B cell (primary cell): ENCODE data around the gene APRT. TPM values are rescaled to one million over a fixed set of nuclear protein-coding genes. Genes with fewer than 3 reads are reported as not detected.
"Not testable (repeated sequence)": the region's sequence is repeated elsewhere in the genome, so short reads cannot be mapped to it uniquely, and the experiment has no call there.

Source experiments
- ATAC-seq: fragments of 200-7000 bp; cut with Tn5 transposase; one replicate; pipeline ENCODE4 v1.10.0; 2021; ENCODE audit warnings: low read depth, mild to moderate bottlenecking, moderate number of reproducible peaks, moderate library complexity
- CTCF ChIA-PET: fragments of 350-600 bp; sonication (Branson Sonifier 250); formaldehyde crosslinking; loops from one replicate; lab custom pipeline; 2021; ENCODE audit warnings: antibody characterized with exemption, inconsistent platforms; lab: Charles Lee
- POLR2A ChIA-PET: fragments of 350-600 bp; sonication (Branson Sonifier 250); formaldehyde crosslinking; loops from one replicate; lab custom pipeline; 2021; ENCODE audit warnings: antibody characterized with exemption; lab: Charles Lee
- DNase-seq: peaks from one replicate; pipeline ENCODE4 v3.0.0; 2013
- H2AFZ ChIP-seq: 2 replicates; pipeline ENCODE4 v1.6.1; 2012; ENCODE audit warnings: mild to moderate bottlenecking, low read depth, low read length; ENCODE audit not compliant: insufficient read depth, poor library complexity, severe bottlenecking
- H3K27ac ChIP-seq, 2 donors: 1 replicate in 1 of 2; 2 replicates in 1 of 2; pipeline ENCODE4 v1.5.1; 2012 to 2013; ENCODE audit warnings: low read length in 2 of 2, mild to moderate bottlenecking in 2 of 2, moderate library complexity in 1 of 2
- H3K27me3 ChIP-seq, 4 experiments: fragments of 200-600 bp in 1 of 4; sonication (generic) in 1 of 4; replicated peaks in 1 of 4; 1 replicate in 2 of 4; 2 replicates in 2 of 4; pipeline versions ENCODE4 v1.6.1 to v1.7.0; 2013 to 2016; ENCODE audit warnings: low read length in 3 of 4, mild to moderate bottlenecking in 2 of 4, mixed read lengths in 1 of 4, moderate library complexity in 1 of 4; ENCODE audit not compliant: insufficient read depth in 4 of 4, control insufficient read depth in 3 of 4; ENCODE audit errors: control extremely low read depth in 1 of 4
- H3K36me3 ChIP-seq, 2 experiments: replicated peaks in 1 of 2; 1 replicate in 1 of 2; 2 replicates in 1 of 2; pipeline versions ENCODE4 v1.6.1 to v1.7.1; 2013; ENCODE audit warnings: low read length in 1 of 2; ENCODE audit not compliant: insufficient read depth in 2 of 2, control insufficient read depth in 1 of 2; ENCODE audit errors: control extremely low read depth in 1 of 2, extremely low read depth in 1 of 2
- H3K4me1 ChIP-seq, 2 donors: fragments of 200-600 bp in 1 of 2; sonication (generic) in 1 of 2; 1 replicate in 1 of 2; 2 replicates in 1 of 2; pipeline versions ENCODE4 v1.5.1 to v1.6.1; 2013 to 2017; ENCODE audit warnings: low read length in 2 of 2; ENCODE audit not compliant: control insufficient read depth in 2 of 2, insufficient read depth in 2 of 2
- H3K4me2 ChIP-seq: replicated peaks from 2 replicates; pipeline ENCODE3; 2012; ENCODE audit warnings: mild to moderate bottlenecking, low read depth, low read length; ENCODE audit not compliant: poor library complexity, severe bottlenecking
- H3K4me3 ChIP-seq, 5 experiments: fragments of 200-600 bp in 1 of 5; sonication (generic) in 1 of 5; 1 replicate in 3 of 5; 2 replicates in 2 of 5; pipeline versions ENCODE4 v1.5.1 to v1.7.0; 2011 to 2016; ENCODE audit warnings: low read length in 4 of 5, mild to moderate bottlenecking in 4 of 5, low read depth in 2 of 5, control low read depth in 1 of 5, moderate library complexity in 1 of 5; ENCODE audit not compliant: insufficient read depth in 1 of 5; ENCODE audit errors: control extremely low read depth in 1 of 5, extremely low read depth in 1 of 5
- H3K79me2 ChIP-seq: fragments of 200-600 bp; sonication (generic); one replicate; pipeline ENCODE4 v1.6.0; 2016; ENCODE audit warnings: low read length; ENCODE audit not compliant: control insufficient read depth, insufficient read depth
- H3K9ac ChIP-seq: fragments of 200-600 bp; sonication (generic); 2 replicates; pipeline ENCODE4 v1.6.1; 2017; ENCODE audit warnings: mild to moderate bottlenecking, low read length, moderate library complexity
- H3K9me3 ChIP-seq, 3 donors: one replicate each; pipeline versions ENCODE4 v1.6.1 to v1.7.1; 2013; ENCODE audit warnings: low read length in 2 of 3; ENCODE audit not compliant: control insufficient read depth in 2 of 3, insufficient read depth in 1 of 3; ENCODE audit errors: control extremely low read depth in 1 of 3
- H4K20me1 ChIP-seq: 2 replicates; pipeline ENCODE4 v1.6.0; 2012; ENCODE audit warnings: mild to moderate bottlenecking, low read length; ENCODE audit not compliant: insufficient read depth, control insufficient read depth, poor library complexity, severe bottlenecking
- H3K27ac Mint-ChIP-seq: one replicate; pipeline ENCODE4 v1.8.0; 2021; ENCODE audit warnings: mixed read lengths
- H3K27me3 Mint-ChIP-seq: one replicate; pipeline ENCODE4 v1.8.0; 2021; ENCODE audit warnings: mixed read lengths
- H3K4me1 Mint-ChIP-seq: one replicate; pipeline ENCODE4 v1.8.0; 2021; ENCODE audit warnings: mixed read lengths
- H3K4me3 Mint-ChIP-seq: one replicate; pipeline ENCODE4 v1.8.0; 2021; ENCODE audit warnings: mixed read lengths
- H3K9me3 Mint-ChIP-seq: one replicate; pipeline ENCODE4 v1.8.0; 2022; ENCODE audit warnings: mixed read lengths; ENCODE audit not compliant: insufficient read depth
- EZH2 ChIP-seq: IDR thresholded peaks from 2 replicates; pipeline ENCODE4 v1.6.1; 2012; ENCODE audit warnings: borderline replicate concordance, low read depth, mild to moderate bottlenecking, moderate library complexity, low read length; ENCODE audit not compliant: insufficient read depth, poor library complexity, severe bottlenecking
- WGBS: methylation state at CpG from one replicate; pipeline ENCODE4 v1.1.5; 2013; ENCODE audit warnings: missing lambda C conversion rate; ENCODE audit not compliant: insufficient coverage; 5-methylcytosine and 5-hydroxymethylcytosine counted together
- intact Hi-C: fragments of 100-400 bp; cut with micrococcal nuclease; formaldehyde crosslinking; loops from one replicate; pipeline ENCODE4 v1.10.0; 2022
- polyA plus RNA-seq: library from polyadenylated mRNA; depleted of rRNA; stranded (reverse); fragments of >200 nt; gene quantifications from 2 replicates; pipeline ENCODE4 v1.2.3, GENCODE V29; 2012
- total RNA-seq, 2 donors: library from RNA; stranded (reverse); fragments of 120-200 nt in 1 of 2; gene quantifications; 1 replicate in 1 of 2; 2 replicates in 1 of 2; pipeline versions ENCODE4 v1.2.3 to v1.2.4, GENCODE V29; 2013 to 2022
- TF ChIP-seq, protein P1 (sequence below): fragments of 200-600 bp; IDR thresholded peaks from one replicate; pipeline ENCODE4 v1.8.0; 2022; ENCODE audit warnings: antibody characterized with exemption, mild to moderate bottlenecking

The APRT gene
- total and polyA plus RNA-seq, 2 donors (not counting 1 experiment from before 2014, with no cell fraction given), result 124 to 161 TPM

DNA sequence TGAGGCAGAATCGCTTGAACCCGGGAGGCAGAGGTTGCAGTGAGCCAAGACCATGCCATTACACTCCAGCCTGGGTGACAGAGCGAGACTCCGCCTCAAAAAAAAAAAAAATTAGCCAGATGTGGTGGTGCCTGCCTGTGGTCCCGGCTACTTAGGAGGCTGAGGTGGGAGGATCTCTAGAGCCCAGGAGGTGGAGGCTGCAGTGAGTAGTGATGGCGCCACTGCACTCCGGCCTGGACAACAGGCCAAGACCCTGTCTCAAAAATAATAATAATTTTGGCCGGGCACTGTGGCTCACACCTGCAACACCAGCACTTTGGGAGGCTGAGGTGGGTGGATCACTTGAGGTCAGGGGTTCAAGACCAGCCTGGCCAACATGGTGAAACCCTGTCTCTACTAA lies 23.0 kb downstream of the APRT start:
- POLR2A ChIA-PET, H3K27me3 ChIP-seq, ATAC-seq, H3K36me3 ChIP-seq, H3K4me2 ChIP-seq, H2AFZ ChIP-seq, H3K27ac ChIP-seq, H3K79me2 ChIP-seq, H3K9me3 Mint-ChIP-seq, DNase-seq, H3K27ac Mint-ChIP-seq, H3K4me3 ChIP-seq, H3K9me3 ChIP-seq, H3K4me3 Mint-ChIP-seq, H3K27me3 Mint-ChIP-seq, H3K9ac ChIP-seq, H4K20me1 ChIP-seq: not testable (repeated sequence)
- CTCF ChIA-PET, result interaction anchor here (2.6 to 9.9 kb wide), 2 partner anchors 44 to 52 kb away, joined by 23 to 138 read pairs; no protein-coding TSS in a partner anchor
- H3K4me1 ChIP-seq, result peaks cover 46 to 53% of the 10 kb centered on the region in 2 donors
- 89% methylated on average over 3 of the region's 8 CpGs for whole genome bisulfite sequencing
- peaks cover 39% of the 10 kb centered on the region for H3K4me1 Mint-ChIP-seq
- intact Hi-C loops, result loop anchor here (10.0 kb wide), 2 partner anchors 154 to 334 kb away; partner anchors contain the start of genes IL17C and ZFPM1

DNA sequence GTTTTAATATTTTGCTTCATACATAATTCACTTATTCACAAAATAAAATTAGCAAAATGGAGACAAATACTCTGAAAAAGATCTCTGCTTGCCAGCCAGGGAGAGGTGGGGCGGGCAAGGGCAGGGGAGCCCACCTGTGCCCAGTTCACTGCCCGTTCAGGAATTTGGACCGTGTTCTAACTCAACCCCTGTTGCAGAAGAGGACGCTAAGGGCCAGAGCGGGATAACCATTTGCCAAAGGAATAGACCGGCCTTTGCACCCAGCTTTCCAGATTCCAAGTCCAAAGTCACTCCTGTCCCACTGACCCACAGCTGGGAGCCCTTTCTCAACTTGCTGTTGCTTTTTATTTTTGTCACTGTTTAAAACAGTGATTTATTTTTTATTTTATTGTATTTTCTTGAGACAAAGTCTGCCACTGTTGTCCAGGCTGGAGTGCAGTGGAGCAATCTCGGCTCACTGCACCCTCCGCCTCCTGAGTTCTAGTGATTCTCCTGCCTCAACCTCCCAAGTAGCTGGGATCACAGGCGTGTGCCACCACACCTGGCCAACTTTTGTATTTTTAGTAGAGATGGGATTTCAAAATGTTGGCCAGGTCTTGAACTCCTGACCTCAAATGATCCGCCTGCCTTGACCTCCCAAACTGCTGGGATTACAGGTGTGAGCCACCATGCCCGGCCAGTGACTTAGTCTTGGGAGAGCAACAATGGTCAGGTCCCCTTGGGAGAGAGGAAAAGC lies 24.0 kb downstream of the APRT start:
- no peaks in the 10 kb centered on the region for H3K9me3 Mint-ChIP-seq
- Histone ChIP-seq H3K79me2 (peaks cover 4% of the 10 kb centered on the region), H3K9me3 (peaks cover 0 to 3% (median 0%) of the 10 kb centered on the region in 3 donors), H3K4me3 (no peak overlapping the region), H3K4me1 (peaks cover 46 to 53% of the 10 kb centered on the region in 2 donors), H3K27ac (no peak overlapping the region), H3K27me3 (no peaks in the 10 kb centered on the region), H2AFZ (no peak overlapping the region), H3K36me3 (no peaks in the 10 kb centered on the region), H4K20me1 (peaks cover 6% of the 10 kb centered on the region), H3K4me2 (no peak overlapping the region), H3K9ac (no peak overlapping the region)
- DNase-seq (no peak), ATAC-seq (no peak)
- CTCF ChIA-PET, result interaction anchor here (1.0 to 9.9 kb wide), 6 partner anchors 12 to 52 kb away, joined by 3 to 138 read pairs (median 4); no protein-coding TSS in a partner anchor
- intact Hi-C loops, result loop anchor here (10.0 kb wide), 2 partner anchors 153 to 333 kb away; partner anchors contain the start of genes IL17C and ZFPM1
- H3K27ac Mint-ChIP-seq, result peak overlapping the region; percentile 63
- H3K4me1 Mint-ChIP-seq, result peaks cover 39% of the 10 kb centered on the region
- WGBS, result 93% methylated on average over 8 of the region's 11 CpGs
- no peak for TF ChIP-seq EZH2
- TF ChIP-seq, protein P1, sequence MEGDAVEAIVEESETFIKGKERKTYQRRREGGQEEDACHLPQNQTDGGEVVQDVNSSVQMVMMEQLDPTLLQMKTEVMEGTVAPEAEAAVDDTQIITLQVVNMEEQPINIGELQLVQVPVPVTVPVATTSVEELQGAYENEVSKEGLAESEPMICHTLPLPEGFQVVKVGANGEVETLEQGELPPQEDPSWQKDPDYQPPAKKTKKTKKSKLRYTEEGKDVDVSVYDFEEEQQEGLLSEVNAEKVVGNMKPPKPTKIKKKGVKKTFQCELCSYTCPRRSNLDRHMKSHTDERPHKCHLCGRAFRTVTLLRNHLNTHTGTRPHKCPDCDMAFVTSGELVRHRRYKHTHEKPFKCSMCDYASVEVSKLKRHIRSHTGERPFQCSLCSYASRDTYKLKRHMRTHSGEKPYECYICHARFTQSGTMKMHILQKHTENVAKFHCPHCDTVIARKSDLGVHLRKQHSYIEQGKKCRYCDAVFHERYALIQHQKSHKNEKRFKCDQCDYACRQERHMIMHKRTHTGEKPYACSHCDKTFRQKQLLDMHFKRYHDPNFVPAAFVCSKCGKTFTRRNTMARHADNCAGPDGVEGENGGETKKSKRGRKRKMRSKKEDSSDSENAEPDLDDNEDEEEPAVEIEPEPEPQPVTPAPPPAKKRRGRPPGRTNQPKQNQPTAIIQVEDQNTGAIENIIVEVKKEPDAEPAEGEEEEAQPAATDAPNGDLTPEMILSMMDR, result no peak
- no peak overlapping the region for H3K4me3 Mint-ChIP-seq
- no peaks in the 10 kb centered on the region for H3K27me3 Mint-ChIP-seq
- POLR2A ChIA-PET, result interaction anchor here (0.8 kb wide), 1 partner anchor 50 kb away, joined by 4 read pairs; no protein-coding TSS in a partner anchor
